Trophoblast cell (in vitro differentiated cells and primary cell): ENCODE measurements around the gene LRRN3.
"Not testable (repeated sequence)": the region's sequence is repeated elsewhere in the genome, so short reads cannot be mapped to it uniquely, and the experiment has no call there.

ENCODE experiments used
- DNase-seq, 2 donors: peaks; one replicate each; pipeline ENCODE4 v3.0.0-alpha.2; 2016
- H2AFZ ChIP-seq: 2 replicates; pipeline ENCODE4 v1.6.1; 2013; ENCODE audit warnings: low read length, moderate library complexity, mild to moderate bottlenecking; ENCODE audit not compliant: insufficient read depth, poor library complexity
- H2AK5ac ChIP-seq: 2 replicates; pipeline ENCODE4 v1.6.1; 2013; ENCODE audit warnings: mild to moderate bottlenecking, low read length
- H2BK120ac ChIP-seq: 2 replicates; pipeline ENCODE4 v1.6.1; 2013; ENCODE audit warnings: low read length, mild to moderate bottlenecking, moderate library complexity; ENCODE audit not compliant: insufficient read depth, poor library complexity
- H2BK12ac ChIP-seq: 2 replicates; pipeline ENCODE4 v1.6.1; 2013; ENCODE audit warnings: mild to moderate bottlenecking, low read length, moderate library complexity
- H2BK5ac ChIP-seq: 2 replicates; pipeline ENCODE4 v1.6.1; 2013; ENCODE audit warnings: low read length, low read depth, moderate library complexity, mild to moderate bottlenecking; ENCODE audit not compliant: poor library complexity
- H3K14ac ChIP-seq: 2 replicates; pipeline ENCODE4 v1.6.1; 2013; ENCODE audit warnings: mild to moderate bottlenecking, low read length
- H3K18ac ChIP-seq: 2 replicates; pipeline ENCODE4 v1.6.1; 2013; ENCODE audit warnings: mild to moderate bottlenecking, low read length
- H3K23ac ChIP-seq: 2 replicates; pipeline ENCODE4 v1.6.1; 2013; ENCODE audit warnings: low read length
- H3K27ac ChIP-seq: 2 replicates; pipeline ENCODE4 v1.5.1; 2013; ENCODE audit warnings: low read depth, mild to moderate bottlenecking, inconsistent platforms, low read length, moderate library complexity
- H3K27me3 ChIP-seq: 2 replicates; pipeline ENCODE4 v1.6.1; 2013; ENCODE audit warnings: inconsistent platforms, mild to moderate bottlenecking, low read length, moderate library complexity; ENCODE audit not compliant: insufficient read depth
- H3K36me3 ChIP-seq, 2 experiments: 1 replicate in 1 of 2; 2 replicates in 1 of 2; pipeline ENCODE4 v1.6.1; 2013; ENCODE audit warnings: low read length in 2 of 2, mild to moderate bottlenecking in 2 of 2, moderate library complexity in 1 of 2; ENCODE audit not compliant: insufficient read depth in 2 of 2, control insufficient read depth in 1 of 2
- H3K4ac ChIP-seq: 2 replicates; pipeline ENCODE4 v1.6.1; 2013; ENCODE audit warnings: low read depth, mild to moderate bottlenecking, low read length, moderate library complexity
- H3K4me1 ChIP-seq, 2 experiments: 1 replicate in 1 of 2; 2 replicates in 1 of 2; pipeline ENCODE4 v1.6.1; 2013; ENCODE audit warnings: low read length in 2 of 2, mild to moderate bottlenecking in 2 of 2, moderate library complexity in 1 of 2; ENCODE audit not compliant: insufficient read depth in 2 of 2, control insufficient read depth in 1 of 2
- H3K4me2 ChIP-seq: 2 replicates; pipeline ENCODE4 v1.6.1; 2013; ENCODE audit warnings: inconsistent platforms, mild to moderate bottlenecking, low read length, moderate library complexity
- H3K4me3 ChIP-seq: 2 replicates; pipeline ENCODE4 v1.5.1; 2013; ENCODE audit warnings: mild to moderate bottlenecking, low read depth, low read length, inconsistent platforms
- H3K79me1 ChIP-seq: one replicate; pipeline ENCODE4 v1.6.1; 2013; ENCODE audit warnings: low read length
- H3K79me2 ChIP-seq: 2 replicates; pipeline ENCODE4 v1.6.1; 2013; ENCODE audit warnings: low read length, mild to moderate bottlenecking; ENCODE audit not compliant: control insufficient read depth, insufficient read depth, poor library complexity
- H3K9ac ChIP-seq: 2 replicates; pipeline ENCODE4 v1.6.1; 2013; ENCODE audit warnings: mild to moderate bottlenecking, low read length
- H3K9me3 ChIP-seq: 2 replicates; pipeline ENCODE4 v1.6.1; 2013; ENCODE audit warnings: low read depth, mild to moderate bottlenecking, control low read depth, inconsistent platforms, low read length; ENCODE audit not compliant: insufficient read depth
- H4K12ac ChIP-seq: 2 replicates; pipeline ENCODE4 v1.6.1; 2013; ENCODE audit warnings: low read depth, mild to moderate bottlenecking, low read length, moderate library complexity
- H4K8ac ChIP-seq: 2 replicates; pipeline ENCODE4 v1.6.1; 2013; ENCODE audit warnings: low read depth, mild to moderate bottlenecking, low read length, moderate library complexity
- H4K91ac ChIP-seq: one replicate; pipeline ENCODE4 v1.6.1; 2013; ENCODE audit warnings: low read depth, mild to moderate bottlenecking, low read length, moderate library complexity
- WGBS: extraction: QIAGEN DNeasy Blood & Tissue Kit; methylation state at CpG from one replicate; pipeline ENCODE4 v1.1.7; 2013; ENCODE audit warnings: missing lambda C conversion rate; ENCODE audit not compliant: insufficient read length, insufficient coverage; ENCODE audit errors: extremely low coverage; 5-methylcytosine and 5-hydroxymethylcytosine counted together

LRRN3 gene

DNA sequence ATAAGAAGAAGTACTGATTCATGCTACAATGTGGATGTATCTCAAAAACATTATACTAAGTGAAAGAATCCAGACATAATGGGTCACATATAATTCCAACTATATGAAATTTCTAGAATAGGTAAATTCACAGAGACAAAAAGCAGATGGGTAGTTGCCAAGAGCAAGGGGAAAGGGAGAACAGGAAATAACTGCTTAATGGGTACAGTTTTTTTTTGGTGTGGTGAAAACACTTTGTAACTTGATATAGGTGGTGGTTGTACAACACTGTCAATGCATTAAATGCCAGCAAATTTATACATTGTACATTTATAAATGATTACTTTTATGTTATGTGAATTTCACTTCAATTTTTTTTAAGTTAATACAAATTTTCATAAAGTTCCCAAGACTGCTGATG, 19.4 kb upstream of the LRRN3 start:
- no peak overlapping the region for H3K4me2 ChIP-seq
- H3K79me2 ChIP-seq, result no peaks in the 10 kb centered on the region
- H4K91ac ChIP-seq, result no peak overlapping the region

GRCh38 chr7:111072658-111073057, 18.3 kb upstream of the LRRN3 start:
- not testable (repeated sequence) for H3K23ac ChIP-seq, H3K4me2 ChIP-seq, H2BK120ac ChIP-seq, H4K12ac ChIP-seq, H3K79me2 ChIP-seq, H2BK12ac ChIP-seq, H3K14ac ChIP-seq, H3K27ac ChIP-seq, H3K4me1 ChIP-seq, H3K27me3 ChIP-seq, H3K79me1 ChIP-seq, H3K9me3 ChIP-seq, H3K4me3 ChIP-seq, H4K91ac ChIP-seq, H2BK5ac ChIP-seq, H3K4ac ChIP-seq, H4K8ac ChIP-seq, H3K9ac ChIP-seq, H3K36me3 ChIP-seq, H2AFZ ChIP-seq, H2AK5ac ChIP-seq, H3K18ac ChIP-seq
- DNase-seq, result peak; percentile 32 to 49
- no CpG with 5 or more reads among the region's 9 CpGs for WGBS

More for the DNA sequence above, 19.4 kb upstream of the LRRN3 start:
- Histone ChIP-seq H2BK12ac (no peak overlapping the region), H2AK5ac (no peak overlapping the region), H3K23ac (no peak overlapping the region), H4K8ac (no peak overlapping the region), H2BK120ac (no peak overlapping the region), H3K18ac (no peak overlapping the region), H3K79me1 (no peaks in the 10 kb centered on the region), H3K4me1 (no peaks in the 10 kb centered on the region), H3K27ac (no peak overlapping the region), H3K9me3 (no peaks in the 10 kb centered on the region), H3K9ac (no peak overlapping the region), H2AFZ (no peak overlapping the region), H3K4ac (no peak overlapping the region), H3K14ac (no peak overlapping the region), H3K4me3 (no peak overlapping the region), H3K27me3 (no peaks in the 10 kb centered on the region), H3K36me3 (no peaks in the 10 kb centered on the region), H2BK5ac (no peak overlapping the region), H4K12ac (no peak overlapping the region)
- DNase-seq, result no peak

DNA sequence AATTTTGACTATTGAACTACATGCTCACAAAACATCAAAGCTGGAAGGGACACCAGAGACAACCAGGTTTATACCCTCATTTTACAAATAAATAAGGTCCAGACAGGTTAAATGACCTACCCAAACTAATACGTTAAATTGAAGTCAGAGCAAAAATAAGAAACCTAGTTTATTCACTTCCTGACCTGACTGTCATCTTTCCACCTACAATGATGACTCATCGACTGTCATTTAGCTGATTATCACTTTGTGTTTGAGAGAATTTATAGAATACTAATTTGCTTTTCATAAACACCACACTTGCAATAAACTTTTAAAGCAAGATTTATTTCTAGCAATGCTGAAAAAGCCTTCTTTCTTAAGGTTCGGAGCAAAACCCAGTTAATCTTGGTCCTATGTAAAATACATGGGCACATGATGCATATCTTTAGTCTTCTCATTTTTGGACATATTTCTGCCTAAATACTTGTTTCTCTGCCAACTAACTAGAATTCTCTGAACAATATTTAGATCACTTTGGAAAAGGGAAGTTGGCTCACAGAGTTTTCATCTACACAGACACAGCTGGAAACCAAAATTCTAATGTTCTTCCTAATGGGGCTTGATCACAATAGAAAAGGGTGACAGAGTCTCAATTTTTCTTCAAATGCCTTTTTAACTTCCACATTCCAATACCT, 16.7 kb upstream of the LRRN3 start:
- no peak overlapping the region for H3K4me2 ChIP-seq
- H3K27ac ChIP-seq, result no peak overlapping the region
- no peaks in the 10 kb centered on the region for H3K79me1 ChIP-seq
- H2AK5ac ChIP-seq, result no peak overlapping the region
- H2AFZ ChIP-seq, result no peak overlapping the region
- no peak overlapping the region for H4K91ac ChIP-seq
- H3K18ac ChIP-seq, result no peak overlapping the region
- H4K8ac ChIP-seq, result no peak overlapping the region
- WGBS, result no CpG with 5 or more reads among the region's 3 CpGs
- H3K27me3 ChIP-seq, result no peaks in the 10 kb centered on the region
- no peak overlapping the region for H3K4me3 ChIP-seq
- H2BK120ac ChIP-seq, result no peak overlapping the region
- H4K12ac ChIP-seq, result no peak overlapping the region
- DNase-seq, result no peak
- H3K23ac ChIP-seq, result no peak overlapping the region
- H2BK5ac ChIP-seq, result no peak overlapping the region
- no peaks in the 10 kb centered on the region for H3K9me3 ChIP-seq
- H3K9ac ChIP-seq, result no peak overlapping the region
- H3K4ac ChIP-seq, result no peak overlapping the region
- no peak overlapping the region for H2BK12ac ChIP-seq
- H3K79me2 ChIP-seq, result no peaks in the 10 kb centered on the region
- no peaks in the 10 kb centered on the region for H3K36me3 ChIP-seq
- no peaks in the 10 kb centered on the region for H3K4me1 ChIP-seq
- no peak overlapping the region for H3K14ac ChIP-seq

DNA sequence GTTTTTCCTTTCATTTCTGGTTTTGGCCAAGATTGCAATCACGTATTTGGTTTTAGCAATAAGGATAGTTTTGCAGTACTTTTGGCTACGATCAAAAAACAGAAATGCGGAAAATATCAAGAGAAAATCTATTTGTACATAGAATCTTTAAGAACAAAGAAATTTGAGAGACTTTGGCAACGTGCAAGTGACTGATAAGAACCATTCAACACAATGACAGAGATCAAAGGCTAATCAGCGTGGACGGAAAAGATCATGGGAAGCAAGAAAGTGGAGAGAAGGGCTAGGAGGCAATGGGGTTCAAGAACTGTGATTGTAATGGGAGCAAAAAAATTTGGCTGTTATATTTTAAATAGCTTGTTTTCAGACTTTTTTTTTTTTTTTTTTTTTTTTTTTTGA, 16.2 kb upstream of the LRRN3 start:
- Histone ChIP-seq H2BK5ac (no peak overlapping the region), H3K4ac (no peak overlapping the region), H3K27me3 (no peaks in the 10 kb centered on the region), H3K23ac (no peak overlapping the region), H3K36me3 (no peaks in the 10 kb centered on the region), H3K79me2 (no peaks in the 10 kb centered on the region), H3K9me3 (no peaks in the 10 kb centered on the region), H2BK120ac (no peak overlapping the region), H4K91ac (no peak overlapping the region), H3K27ac (no peak overlapping the region), H3K79me1 (no peaks in the 10 kb centered on the region), H3K18ac (no peak overlapping the region), H2AK5ac (no peak overlapping the region), H4K12ac (no peak overlapping the region), H2AFZ (no peak overlapping the region), H3K9ac (no peak overlapping the region), H3K4me2 (no peak overlapping the region), H3K4me1 (no peaks in the 10 kb centered on the region), H3K14ac (no peak overlapping the region), H3K4me3 (no peak overlapping the region), H2BK12ac (no peak overlapping the region), H4K8ac (no peak overlapping the region)
- DNase-seq, result no peak
- WGBS, result no CpG with 5 or more reads among the region's 6 CpGs
